SK-N-SH treated with all-trans-retinoic acid at 6 μM for 48 hours (cell line): ENCODE results near the gene SYT6.
"Not testable (repeated sequence)": the region's sequence is repeated elsewhere in the genome, so short reads cannot be mapped to it uniquely, and the experiment has no call there.

ENCODE experiments used
- ATAC-seq: fragments of 200-7000 bp; cut with Tn5 transposase; 3 replicates; pipeline ENCODE4 v1.9.1; 2020; ENCODE audit warnings: mild to moderate bottlenecking, moderate library complexity
- ARNTL ChIP-seq: fragments of 450-650 bp; formaldehyde crosslinking; IDR thresholded peaks from 2 replicates; pipeline ENCODE4 v1.5.0; 2020; ENCODE audit warnings: low read depth, mild to moderate bottlenecking, moderate library complexity, borderline replicate concordance
- BACH2 ChIP-seq: fragments of 250-450 bp; sonication (Bioruptor Pico); IDR thresholded peaks from 2 replicates; pipeline ENCODE4 v1.9.0; 2021; ENCODE audit warnings: mild to moderate bottlenecking, borderline replicate concordance
- CSDC2 ChIP-seq: fragments of 250-450 bp; sonication (Bioruptor Pico); IDR thresholded peaks from 2 replicates; pipeline ENCODE4 v1.5.0; 2020; ENCODE audit warnings: mild to moderate bottlenecking, moderate library complexity
- ESRRG ChIP-seq: fragments of 250-450 bp; sonication (Bioruptor Pico); IDR thresholded peaks from 2 replicates; pipeline ENCODE4 v1.6.1; 2021; ENCODE audit warnings: mild to moderate bottlenecking
- GLIS3 ChIP-seq: fragments of 250-450 bp; sonication (Bioruptor Pico); IDR thresholded peaks from 2 replicates; pipeline ENCODE4 v1.5.0; 2020; ENCODE audit warnings: mild to moderate bottlenecking, moderate library complexity
- ISL1 ChIP-seq: fragments of 250-450 bp; sonication (Bioruptor Pico); IDR thresholded peaks from 2 replicates; pipeline ENCODE4 v2.1.2; 2022; ENCODE audit warnings: mild to moderate bottlenecking, moderate library complexity
- OSR1 ChIP-seq: fragments of 250-450 bp; sonication (Bioruptor Pico); IDR thresholded peaks from 2 replicates; pipeline ENCODE4 v1.8.0; 2022; ENCODE audit warnings: moderate library complexity, mild to moderate bottlenecking, inconsistent platforms
- PPARA ChIP-seq: fragments of 250-450 bp; sonication (Bioruptor Pico); IDR thresholded peaks from 2 replicates; pipeline ENCODE4 v1.5.0; 2020; ENCODE audit warnings: mild to moderate bottlenecking, borderline replicate concordance
- RARB ChIP-seq: fragments of 250-450 bp; sonication (Bioruptor Pico); IDR thresholded peaks from 2 replicates; pipeline ENCODE4 v1.8.0; 2021; ENCODE audit warnings: mild to moderate bottlenecking, moderate library complexity
- SNAI2 ChIP-seq: fragments of 250-450 bp; sonication (Bioruptor Pico); IDR thresholded peaks from 2 replicates; pipeline ENCODE4 v1.5.0; 2020; ENCODE audit warnings: mild to moderate bottlenecking, moderate library complexity
- TCF4 ChIP-seq: fragments of 250-450 bp; sonication (Bioruptor Pico); IDR thresholded peaks from 2 replicates; pipeline ENCODE4 v1.8.0; 2021; ENCODE audit warnings: mild to moderate bottlenecking, moderate library complexity, borderline replicate concordance
- TOX ChIP-seq: fragments of 250-450 bp; sonication (Bioruptor Pico); IDR thresholded peaks from 2 replicates; pipeline ENCODE4 v1.8.0; 2021; ENCODE audit warnings: mild to moderate bottlenecking, moderate library complexity, borderline replicate concordance
- ZC3H10 ChIP-seq: fragments of 250-450 bp; sonication (Bioruptor Pico); IDR thresholded peaks from 2 replicates; pipeline ENCODE4 v1.5.1; 2021; ENCODE audit warnings: mild to moderate bottlenecking, moderate library complexity
- ZFP3 ChIP-seq: fragments of 250-450 bp; sonication (Bioruptor Pico); IDR thresholded peaks from 2 replicates; pipeline ENCODE4 v1.5.0; 2020; ENCODE audit warnings: mild to moderate bottlenecking, moderate library complexity
- ZFP30 ChIP-seq: fragments of 450-650 bp; formaldehyde crosslinking; IDR thresholded peaks from 2 replicates; pipeline ENCODE4 v1.5.0; 2022; ENCODE audit warnings: mild to moderate bottlenecking, moderate library complexity
- ZNF565 ChIP-seq: fragments of 450-650 bp; formaldehyde crosslinking; conservative IDR thresholded peaks from 2 replicates; pipeline ENCODE4 v1.5.0; 2020; ENCODE audit warnings: low read depth, mild to moderate bottlenecking, moderate library complexity
- ZNF70 ChIP-seq: fragments of 450-650 bp; formaldehyde crosslinking; IDR thresholded peaks from 2 replicates; pipeline ENCODE4 v1.5.0; 2020; ENCODE audit warnings: mild to moderate bottlenecking, moderate library complexity
- ZNF8 ChIP-seq: fragments of 450-650 bp; formaldehyde crosslinking; IDR thresholded peaks from 2 replicates; pipeline ENCODE4 v1.5.0; 2020; ENCODE audit warnings: mild to moderate bottlenecking, moderate library complexity
- TF ChIP-seq, protein P1 (sequence below): fragments of 250-450 bp; sonication (Bioruptor Pico); IDR thresholded peaks from 2 replicates; pipeline ENCODE4 v1.8.0; 2021; ENCODE audit warnings: low read depth, mild to moderate bottlenecking, moderate library complexity, borderline replicate concordance
- TF ChIP-seq, protein P2 (sequence below): fragments of 250-450 bp; sonication (Bioruptor Pico); IDR thresholded peaks from 2 replicates; pipeline ENCODE4 v1.8.0; 2020; ENCODE audit warnings: mild to moderate bottlenecking, moderate library complexity, borderline replicate concordance
- TF ChIP-seq, protein P3 (sequence below): fragments of 250-450 bp; sonication (Bioruptor Pico); IDR thresholded peaks from 2 replicates; pipeline ENCODE4 v1.5.1; 2021; ENCODE audit warnings: mild to moderate bottlenecking, moderate library complexity
- TF ChIP-seq, protein P4 (sequence below): fragments of 250-450 bp; sonication (Bioruptor Pico); IDR thresholded peaks from 2 replicates; pipeline ENCODE4 v1.5.0; 2020; ENCODE audit warnings: mild to moderate bottlenecking, moderate library complexity

SYT6 gene

DNA sequence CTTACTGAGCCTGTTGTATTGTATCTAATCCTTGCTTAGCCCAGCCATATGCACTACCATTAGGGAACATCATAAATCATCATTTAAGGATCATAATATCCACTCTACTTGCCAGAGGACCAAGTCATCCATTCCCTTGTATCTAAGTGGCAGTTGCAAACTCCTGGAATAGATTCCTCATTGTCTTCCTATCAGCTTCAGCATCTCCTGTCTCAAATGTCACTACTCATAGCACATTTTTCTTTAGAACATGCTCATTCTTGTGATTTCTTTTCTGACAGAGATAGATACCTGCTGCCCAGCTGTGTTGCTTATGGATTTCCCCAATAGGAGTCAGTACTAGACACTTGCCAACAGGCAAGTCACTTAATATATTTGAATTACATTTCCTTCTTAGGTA, 90.1 kb downstream of the SYT6 start:
- no peak for ATAC-seq
- TF ChIP-seq OSR1 (CRISPR knock-in tag), result no peak
- TF ChIP-seq ZNF8, result no peak
- no peak for TF ChIP-seq RARB

DNA sequence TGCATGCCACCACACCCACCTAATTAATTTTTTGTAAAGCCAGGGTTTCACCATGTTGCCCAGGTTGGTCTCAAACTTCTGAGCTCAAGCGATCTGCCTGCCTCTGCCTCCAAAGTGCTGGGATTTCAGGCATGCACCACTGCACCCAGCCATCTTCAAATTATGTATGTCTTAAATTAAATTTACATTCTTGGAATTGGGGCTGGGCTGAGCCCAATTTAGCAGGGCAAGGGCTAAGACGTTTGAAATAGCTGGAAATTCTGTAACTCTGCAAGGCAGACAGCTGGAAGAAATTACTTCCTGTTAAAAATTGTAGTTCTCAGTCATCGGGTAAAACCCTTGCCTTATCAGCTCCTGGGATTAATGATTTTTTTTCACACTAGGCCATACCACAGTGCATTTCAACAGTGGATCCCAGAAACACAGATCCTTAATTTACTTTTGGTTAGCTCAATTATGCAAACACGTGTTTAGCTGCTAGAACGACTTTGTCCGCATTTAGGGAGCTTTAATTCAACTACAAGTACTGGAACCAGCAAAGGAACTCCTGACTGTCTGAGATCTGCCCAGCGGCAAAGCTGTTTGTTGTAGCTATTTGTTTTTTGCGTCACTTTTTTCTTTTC, 91.1 kb downstream of the SYT6 start:
- TF ChIP-seq PPARA (CRISPR knock-in tag) (no peak), OSR1 (CRISPR knock-in tag) (no peak), ZNF8 (no peak), TOX (CRISPR knock-in tag) (no peak), GLIS3 (CRISPR knock-in tag) (no peak), CSDC2 (CRISPR knock-in tag) (no peak), ZC3H10 (no peak), ISL1 (no peak), ZNF565 (CRISPR knock-in tag) (no peak), SNAI2 (CRISPR knock-in tag) (no peak), ZFP30 (CRISPR knock-in tag) (no peak), ARNTL (CRISPR knock-in tag) (no peak), ZNF70 (CRISPR knock-in tag) (no peak), ZFP3 (no peak)
- TF ChIP-seq, protein P1, sequence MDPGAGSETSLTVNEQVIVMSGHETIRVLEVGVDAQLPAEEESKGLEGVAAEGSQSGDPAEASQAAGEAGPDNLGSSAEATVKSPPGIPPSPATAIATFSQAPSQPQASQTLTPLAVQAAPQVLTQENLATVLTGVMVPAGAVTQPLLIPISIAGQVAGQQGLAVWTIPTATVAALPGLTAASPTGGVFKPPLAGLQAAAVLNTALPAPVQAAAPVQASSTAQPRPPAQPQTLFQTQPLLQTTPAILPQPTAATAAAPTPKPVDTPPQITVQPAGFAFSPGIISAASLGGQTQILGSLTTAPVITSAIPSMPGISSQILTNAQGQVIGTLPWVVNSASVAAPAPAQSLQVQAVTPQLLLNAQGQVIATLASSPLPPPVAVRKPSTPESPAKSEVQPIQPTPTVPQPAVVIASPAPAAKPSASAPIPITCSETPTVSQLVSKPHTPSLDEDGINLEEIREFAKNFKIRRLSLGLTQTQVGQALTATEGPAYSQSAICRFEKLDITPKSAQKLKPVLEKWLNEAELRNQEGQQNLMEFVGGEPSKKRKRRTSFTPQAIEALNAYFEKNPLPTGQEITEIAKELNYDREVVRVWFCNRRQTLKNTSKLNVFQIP (CRISPR knock-in tag), result no peak
- TF ChIP-seq, protein P2, sequence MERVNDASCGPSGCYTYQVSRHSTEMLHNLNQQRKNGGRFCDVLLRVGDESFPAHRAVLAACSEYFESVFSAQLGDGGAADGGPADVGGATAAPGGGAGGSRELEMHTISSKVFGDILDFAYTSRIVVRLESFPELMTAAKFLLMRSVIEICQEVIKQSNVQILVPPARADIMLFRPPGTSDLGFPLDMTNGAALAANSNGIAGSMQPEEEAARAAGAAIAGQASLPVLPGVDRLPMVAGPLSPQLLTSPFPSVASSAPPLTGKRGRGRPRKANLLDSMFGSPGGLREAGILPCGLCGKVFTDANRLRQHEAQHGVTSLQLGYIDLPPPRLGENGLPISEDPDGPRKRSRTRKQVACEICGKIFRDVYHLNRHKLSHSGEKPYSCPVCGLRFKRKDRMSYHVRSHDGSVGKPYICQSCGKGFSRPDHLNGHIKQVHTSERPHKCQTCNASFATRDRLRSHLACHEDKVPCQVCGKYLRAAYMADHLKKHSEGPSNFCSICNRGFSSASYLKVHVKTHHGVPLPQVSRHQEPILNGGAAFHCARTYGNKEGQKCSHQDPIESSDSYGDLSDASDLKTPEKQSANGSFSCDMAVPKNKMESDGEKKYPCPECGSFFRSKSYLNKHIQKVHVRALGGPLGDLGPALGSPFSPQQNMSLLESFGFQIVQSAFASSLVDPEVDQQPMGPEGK (CRISPR knock-in tag), result no peak
- ATAC-seq, result no peak

DNA sequence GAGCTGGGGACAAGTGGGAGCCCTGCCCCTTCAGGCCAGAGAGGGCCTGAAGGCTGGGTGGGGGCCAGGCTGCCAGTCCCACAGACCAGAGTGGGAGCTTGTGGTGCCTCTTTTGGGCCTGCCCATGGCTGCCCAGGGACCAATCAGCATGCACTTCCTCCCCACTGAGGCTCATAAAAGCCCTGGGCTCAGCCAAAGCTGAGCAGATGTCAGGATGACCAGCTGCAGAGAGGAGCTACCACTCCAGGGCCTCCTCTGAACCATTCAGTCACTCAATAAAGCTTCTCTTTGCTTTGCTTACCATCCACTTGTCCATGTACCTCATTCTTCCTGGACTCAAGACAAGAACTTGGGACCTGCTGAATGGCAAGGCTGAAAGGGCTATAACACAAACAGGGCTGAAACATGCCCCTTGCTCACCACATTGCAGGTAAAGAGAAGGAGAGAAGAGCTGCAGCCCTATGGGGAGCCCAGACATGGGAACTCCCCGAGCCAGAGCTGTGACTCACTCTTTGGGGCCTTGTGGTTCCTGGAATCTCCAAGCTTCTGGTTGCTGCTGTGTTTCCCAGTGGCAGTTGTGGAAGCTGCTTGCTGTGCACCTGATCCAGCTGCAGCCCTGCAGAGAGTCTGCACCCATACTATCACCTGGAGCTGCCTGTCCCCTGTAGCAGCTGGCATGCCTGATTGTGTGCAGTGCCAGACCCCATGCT, 92.4 kb downstream of the SYT6 start:
- no peak for ATAC-seq

DNA sequence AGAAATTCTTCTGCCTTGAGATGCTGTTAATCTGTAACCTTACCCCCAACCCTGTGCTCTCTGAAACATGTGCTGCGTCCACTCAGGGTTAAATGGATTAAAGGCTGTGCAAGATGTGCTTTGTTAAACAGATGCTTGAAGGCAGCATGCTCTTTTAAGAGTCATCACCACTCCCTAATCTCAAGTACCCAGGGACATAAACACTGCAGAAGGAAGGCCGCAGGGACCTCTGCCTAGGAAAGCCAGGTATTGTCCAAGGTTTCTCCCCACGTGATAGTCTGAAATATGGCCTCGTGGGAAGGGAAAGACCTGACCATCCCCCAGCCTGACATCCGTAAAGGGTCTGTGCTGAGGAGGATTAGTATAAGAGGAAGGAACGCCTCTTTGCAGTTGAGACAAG, 95.4 kb downstream of the SYT6 start:
- ATAC-seq, result not testable (repeated sequence)

More for the DNA sequence above, 92.4 kb downstream of the SYT6 start:
- no peak for TF ChIP-seq ZNF565 (CRISPR knock-in tag)
- TF ChIP-seq PPARA (CRISPR knock-in tag), result no peak
- TF ChIP-seq, protein P1 (CRISPR knock-in tag), result no peak
- TF ChIP-seq, protein P3, sequence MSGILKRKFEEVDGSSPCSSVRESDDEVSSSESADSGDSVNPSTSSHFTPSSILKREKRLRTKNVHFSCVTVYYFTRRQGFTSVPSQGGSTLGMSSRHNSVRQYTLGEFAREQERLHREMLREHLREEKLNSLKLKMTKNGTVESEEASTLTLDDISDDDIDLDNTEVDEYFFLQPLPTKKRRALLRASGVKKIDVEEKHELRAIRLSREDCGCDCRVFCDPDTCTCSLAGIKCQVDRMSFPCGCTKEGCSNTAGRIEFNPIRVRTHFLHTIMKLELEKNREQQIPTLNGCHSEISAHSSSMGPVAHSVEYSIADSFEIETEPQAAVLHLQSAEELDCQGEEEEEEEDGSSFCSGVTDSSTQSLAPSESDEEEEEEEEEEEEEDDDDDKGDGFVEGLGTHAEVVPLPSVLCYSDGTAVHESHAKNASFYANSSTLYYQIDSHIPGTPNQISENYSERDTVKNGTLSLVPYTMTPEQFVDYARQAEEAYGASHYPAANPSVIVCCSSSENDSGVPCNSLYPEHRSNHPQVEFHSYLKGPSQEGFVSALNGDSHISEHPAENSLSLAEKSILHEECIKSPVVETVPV, result no peak
- no peak for TF ChIP-seq RARB
- TF ChIP-seq TCF4 (CRISPR knock-in tag), result no peak
- no peak for TF ChIP-seq ZFP30 (CRISPR knock-in tag)
- TF ChIP-seq SNAI2 (CRISPR knock-in tag), result no peak
- TF ChIP-seq, protein P4, sequence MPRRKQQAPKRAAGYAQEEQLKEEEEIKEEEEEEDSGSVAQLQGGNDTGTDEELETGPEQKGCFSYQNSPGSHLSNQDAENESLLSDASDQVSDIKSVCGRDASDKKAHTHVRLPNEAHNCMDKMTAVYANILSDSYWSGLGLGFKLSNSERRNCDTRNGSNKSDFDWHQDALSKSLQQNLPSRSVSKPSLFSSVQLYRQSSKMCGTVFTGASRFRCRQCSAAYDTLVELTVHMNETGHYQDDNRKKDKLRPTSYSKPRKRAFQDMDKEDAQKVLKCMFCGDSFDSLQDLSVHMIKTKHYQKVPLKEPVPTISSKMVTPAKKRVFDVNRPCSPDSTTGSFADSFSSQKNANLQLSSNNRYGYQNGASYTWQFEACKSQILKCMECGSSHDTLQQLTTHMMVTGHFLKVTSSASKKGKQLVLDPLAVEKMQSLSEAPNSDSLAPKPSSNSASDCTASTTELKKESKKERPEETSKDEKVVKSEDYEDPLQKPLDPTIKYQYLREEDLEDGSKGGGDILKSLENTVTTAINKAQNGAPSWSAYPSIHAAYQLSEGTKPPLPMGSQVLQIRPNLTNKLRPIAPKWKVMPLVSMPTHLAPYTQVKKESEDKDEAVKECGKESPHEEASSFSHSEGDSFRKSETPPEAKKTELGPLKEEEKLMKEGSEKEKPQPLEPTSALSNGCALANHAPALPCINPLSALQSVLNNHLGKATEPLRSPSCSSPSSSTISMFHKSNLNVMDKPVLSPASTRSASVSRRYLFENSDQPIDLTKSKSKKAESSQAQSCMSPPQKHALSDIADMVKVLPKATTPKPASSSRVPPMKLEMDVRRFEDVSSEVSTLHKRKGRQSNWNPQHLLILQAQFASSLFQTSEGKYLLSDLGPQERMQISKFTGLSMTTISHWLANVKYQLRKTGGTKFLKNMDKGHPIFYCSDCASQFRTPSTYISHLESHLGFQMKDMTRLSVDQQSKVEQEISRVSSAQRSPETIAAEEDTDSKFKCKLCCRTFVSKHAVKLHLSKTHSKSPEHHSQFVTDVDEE (CRISPR knock-in tag), result no peak
- TF ChIP-seq ESRRG, result no peak
- no peak for TF ChIP-seq ZC3H10
- TF ChIP-seq ZFP3, result no peak
- TF ChIP-seq BACH2 (CRISPR knock-in tag), result no peak
